ENCODE results near the gene UVRAG.

DNA sequence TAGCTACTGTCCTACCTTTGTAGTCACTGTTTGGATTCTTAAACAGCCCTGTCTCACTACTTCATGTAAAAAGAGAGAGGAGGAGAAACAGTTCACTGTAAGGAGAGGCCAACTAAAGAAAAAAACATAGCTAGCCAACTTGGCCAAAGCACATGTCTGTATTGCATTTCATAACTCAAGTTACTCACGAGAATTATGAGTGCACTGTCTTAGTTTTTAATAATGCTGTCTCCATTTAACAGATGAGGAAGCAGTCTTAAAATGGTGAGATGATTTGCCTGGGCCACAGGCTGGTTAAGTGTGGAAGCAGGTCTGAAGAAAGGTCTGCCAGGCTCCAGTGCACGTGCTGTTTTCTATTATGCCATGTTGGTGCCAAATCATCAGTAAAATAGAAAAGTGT, 104.5 kb downstream of the UVRAG start:
- no peak for TF ChIP-seq CTCF (IDR thresholded peaks at IDR 0.05)
- TF ChIP-seq POLR2AphosphoS5 (IDR thresholded peaks at IDR 0.05; ENCODE audit: insufficient read depth in 1 of 2, low read depth in 1 of 2) = no peak
- no peak for TF ChIP-seq POLR2A (IDR thresholded peaks at IDR 0.05)
